HEK293 (cell line): ENCODE data around the gene RPL31.

Experiments used
- CTCF ChIA-PET: fragments of 350-600 bp; formaldehyde crosslinking; extraction: SDS; loops from one replicate; lab custom pipeline; 2021; ENCODE audit warnings: antibody characterized with exemption; lab: Yijun Ruan, JAX
- POLR2A ChIA-PET: fragments of 300-600 bp; formaldehyde crosslinking; extraction: SDS; loops from one replicate; lab custom pipeline; 2020; ENCODE audit warnings: antibody characterized with exemption, inconsistent platforms; lab: Yijun Ruan, JAX
- H3K27ac ChIP-seq: fragments of 200-500 bp; sonication (Bioruptor generic); 2 replicates; pipeline ENCODE4 v1.5.1; 2014; ENCODE audit warnings: low read depth, low read length, control low read depth, inconsistent platforms; ENCODE audit errors: extremely low read depth
- H3K36me3 ChIP-seq, 2 experiments: fragments of 200-500 bp in 1 of 2; sonication (Bioruptor generic) in 1 of 2; 1 replicate in 1 of 2; 2 replicates in 1 of 2; pipeline ENCODE4 v1.5.1; 2014 to 2017; ENCODE audit warnings: inconsistent platforms in 2 of 2, low read length in 2 of 2; ENCODE audit not compliant: control insufficient read depth in 2 of 2, insufficient read depth in 1 of 2
- H3K4me1 ChIP-seq: fragments of 200-500 bp; sonication (Bioruptor generic); 2 replicates; pipeline ENCODE4 v1.5.1; 2014; ENCODE audit warnings: mild to moderate bottlenecking, low read length, inconsistent platforms; ENCODE audit not compliant: control insufficient read depth, insufficient read depth
- H3K4me3 ChIP-seq: 2 replicates; pipeline ENCODE4 v1.5.1; 2011; ENCODE audit warnings: low read depth, mild to moderate bottlenecking, control low read depth, low read length, moderate library complexity
- H3K9me3 ChIP-seq: fragments of 200-500 bp; sonication (Bioruptor generic); 2 replicates; pipeline ENCODE4 v1.5.1; 2014; ENCODE audit warnings: low read depth, low read length, inconsistent platforms; ENCODE audit not compliant: control insufficient read depth, insufficient read depth
- FEZF1 ChIP-seq: fragments of 450-650 bp; formaldehyde crosslinking; IDR thresholded peaks from 2 replicates; pipeline ENCODE4 v1.5.1; 2016; ENCODE audit warnings: missing biosample characterization, missing genetic modification characterization
- KLF9 ChIP-seq: fragments of 450-650 bp; formaldehyde crosslinking; IDR thresholded peaks from 2 replicates; pipeline ENCODE4 v1.5.1; 2016; ENCODE audit warnings: missing biosample characterization, missing genetic modification characterization, low read depth
- REPIN1 ChIP-seq: fragments of 450-650 bp; formaldehyde crosslinking; IDR thresholded peaks from 2 replicates; pipeline ENCODE4 v1.5.1; 2017; ENCODE audit warnings: missing biosample characterization, missing genetic modification characterization, low read depth
- SETDB1 ChIP-seq: IDR thresholded peaks from one replicate; pipeline ENCODE4 v1.6.1; 2017; ENCODE audit warnings: mild to moderate bottlenecking, low read length, moderate library complexity, mixed read lengths; ENCODE audit not compliant: insufficient read length
- SP7 ChIP-seq: fragments of 450-650 bp; formaldehyde crosslinking; IDR thresholded peaks from 2 replicates; pipeline ENCODE4 v1.5.1; 2016; ENCODE audit warnings: missing biosample characterization, missing genetic modification characterization
- ZBTB20 ChIP-seq: fragments of 450-650 bp; formaldehyde crosslinking; IDR thresholded peaks from 2 replicates; pipeline ENCODE4 v1.5.1; 2016; ENCODE audit warnings: missing biosample characterization, missing genetic modification characterization
- ZBTB21 ChIP-seq: fragments of 450-650 bp; formaldehyde crosslinking; IDR thresholded peaks from 2 replicates; pipeline ENCODE4 v1.5.1; 2017; ENCODE audit warnings: missing biosample characterization, missing genetic modification characterization
- ZNF138 ChIP-seq: fragments of 450-650 bp; formaldehyde crosslinking; IDR thresholded peaks from 2 replicates; pipeline ENCODE4 v1.5.1; 2016; ENCODE audit warnings: missing biosample characterization, missing genetic modification characterization, borderline replicate concordance
- ZNF155 ChIP-seq: fragments of 450-650 bp; formaldehyde crosslinking; IDR thresholded peaks from 2 replicates; pipeline ENCODE4 v1.5.1; 2016; ENCODE audit warnings: missing biosample characterization, missing genetic modification characterization
- ZNF184 ChIP-seq: fragments of 450-650 bp; IDR thresholded peaks from 2 replicates; pipeline ENCODE4 v1.5.1; 2018; ENCODE audit warnings: missing biosample characterization, mild to moderate bottlenecking, missing genetic modification characterization
- ZNF214 ChIP-seq: fragments of 450-650 bp; formaldehyde crosslinking; IDR thresholded peaks from 2 replicates; pipeline ENCODE4 v1.5.1; 2017; ENCODE audit warnings: missing biosample characterization, mild to moderate bottlenecking, missing genetic modification characterization, borderline replicate concordance
- ZNF239 ChIP-seq: fragments of 450-650 bp; formaldehyde crosslinking; IDR thresholded peaks from 2 replicates; pipeline ENCODE4 v1.5.1; 2016; ENCODE audit warnings: missing biosample characterization, missing genetic modification characterization
- ZNF473 ChIP-seq: fragments of 450-650 bp; formaldehyde crosslinking; IDR thresholded peaks from 2 replicates; pipeline ENCODE4 v1.5.1; 2017; ENCODE audit warnings: missing biosample characterization, missing genetic modification characterization
- ZNF48 ChIP-seq: fragments of 450-650 bp; formaldehyde crosslinking; IDR thresholded peaks from 2 replicates; pipeline ENCODE4 v1.5.1; 2016; ENCODE audit warnings: missing biosample characterization, missing genetic modification characterization
- ZNF501 ChIP-seq: fragments of 450-650 bp; formaldehyde crosslinking; IDR thresholded peaks from 2 replicates; pipeline ENCODE4 v1.5.1; 2016; ENCODE audit warnings: missing biosample characterization, missing genetic modification characterization
- ZNF510 ChIP-seq: fragments of 450-650 bp; formaldehyde crosslinking; IDR thresholded peaks from 2 replicates; pipeline ENCODE4 v1.5.1; 2018; ENCODE audit warnings: mild to moderate bottlenecking, missing genetic modification characterization, missing biosample characterization; ENCODE audit not compliant: insufficient replicate concordance
- ZNF521 ChIP-seq: fragments of 450-650 bp; formaldehyde crosslinking; IDR thresholded peaks from 2 replicates; pipeline ENCODE4 v1.5.1; 2017; ENCODE audit warnings: missing biosample characterization, mild to moderate bottlenecking, missing genetic modification characterization
- ZNF529 ChIP-seq: fragments of 450-650 bp; formaldehyde crosslinking; IDR thresholded peaks from 2 replicates; pipeline ENCODE4 v1.5.1; 2017; ENCODE audit warnings: missing genetic modification characterization, missing biosample characterization; ENCODE audit not compliant: insufficient replicate concordance
- ZNF596 ChIP-seq: fragments of 450-650 bp; IDR thresholded peaks from 2 replicates; pipeline ENCODE4 v1.5.0; 2018; ENCODE audit warnings: missing biosample characterization, mild to moderate bottlenecking, missing genetic modification characterization, moderate library complexity
- ZNF792 ChIP-seq: fragments of 450-650 bp; formaldehyde crosslinking; IDR thresholded peaks from 2 replicates; pipeline ENCODE4 v1.5.1; 2016; ENCODE audit warnings: missing biosample characterization, missing genetic modification characterization
- ZSCAN16 ChIP-seq: fragments of 450-650 bp; formaldehyde crosslinking; IDR thresholded peaks from 2 replicates; pipeline ENCODE4 v1.5.1; 2016; ENCODE audit warnings: missing biosample characterization, missing genetic modification characterization
- TF ChIP-seq, protein P1 (sequence below): fragments of 450-650 bp; formaldehyde crosslinking; IDR thresholded peaks from 2 replicates; pipeline ENCODE4 v1.5.1; 2016; ENCODE audit warnings: missing biosample characterization, missing genetic modification characterization
- TF ChIP-seq, protein P2 (sequence below): fragments of 450-650 bp; formaldehyde crosslinking; IDR thresholded peaks from 2 replicates; pipeline ENCODE4 v1.5.1; 2016; ENCODE audit warnings: missing biosample characterization, missing genetic modification characterization

RPL31 gene

DNA sequence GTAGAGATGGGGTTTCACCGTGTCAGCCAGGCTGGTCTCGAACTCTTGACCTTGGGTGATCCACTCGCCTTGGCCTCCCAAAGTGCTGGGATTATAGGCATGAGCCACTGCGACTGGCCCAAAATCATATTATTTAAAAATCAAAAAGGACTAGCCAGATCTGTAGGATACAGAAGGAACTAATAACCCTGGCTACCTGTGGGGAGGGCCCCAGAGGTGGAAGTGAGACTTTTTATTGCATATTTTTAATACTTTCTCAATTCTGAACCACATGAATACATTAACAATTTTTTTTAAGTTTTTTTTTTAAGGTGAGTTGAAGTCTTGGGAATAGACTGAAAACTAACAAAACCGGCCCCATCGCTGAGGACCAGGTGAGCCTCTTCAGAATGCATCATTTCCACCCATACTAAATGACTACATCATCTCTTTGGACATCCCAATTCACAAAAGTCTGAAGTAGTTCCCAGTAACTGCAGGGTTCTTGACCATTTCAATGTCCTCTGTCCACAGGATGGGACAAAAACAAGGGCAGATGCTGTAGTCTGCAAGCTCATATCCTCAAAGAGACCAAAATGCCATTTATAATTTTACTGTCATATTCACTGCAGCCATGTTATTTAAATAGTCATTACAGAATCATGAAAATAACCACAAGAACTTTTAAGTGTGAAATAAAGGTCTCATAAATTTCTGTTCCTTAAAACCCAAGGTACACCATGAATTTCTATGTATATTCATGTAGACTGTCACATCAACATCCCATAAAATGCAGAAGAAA is 21.4 kb downstream of the RPL31 start:
- Histone ChIP-seq H3K4me3 (no peak overlapping the region), H3K36me3 (peaks cover 14 to 57% of the 10 kb centered on the region in 2 experiments), H3K4me1 (no peaks in the 10 kb centered on the region), H3K9me3 (no peaks in the 10 kb centered on the region)
- POLR2A ChIA-PET: no interaction called here
- TF ChIP-seq ZNF155 (tag by site-specific recombination): no peak
- TF ChIP-seq ZNF510: no peak
- TF ChIP-seq ZNF473 (tag by site-specific recombination): no peak
- TF ChIP-seq, all 188 proteins: peak for 0
- no peak overlapping the region for H3K27ac ChIP-seq
- CTCF ChIA-PET: no interaction called here

DNA sequence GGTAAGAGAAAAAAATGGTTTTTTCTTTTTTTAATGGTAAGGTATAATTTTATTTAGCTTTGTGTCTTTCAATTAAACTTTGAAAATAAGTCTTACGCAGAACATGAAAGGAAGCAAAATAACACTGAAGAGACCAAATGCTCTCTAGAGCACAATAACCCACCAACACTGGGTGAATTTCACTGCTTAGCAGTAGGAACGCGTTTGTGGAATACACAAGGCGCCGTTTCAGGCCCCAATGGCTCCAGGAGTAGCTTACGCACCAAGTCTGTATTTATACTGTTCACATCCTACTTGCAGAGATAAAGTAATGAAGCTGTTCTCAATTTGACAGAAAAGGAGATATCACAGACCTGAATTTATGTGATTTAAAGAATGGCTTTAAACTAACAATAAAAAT is 23.5 kb downstream of the RPL31 start:
- ChIA-PET POLR2A (no interaction called here), CTCF (interaction anchor here (0.6 to 2.4 kb wide), 4 partner anchors 13 to 379 kb away, joined by 3 to 9 read pairs (median 4); no protein-coding TSS in a partner anchor)
- Histone ChIP-seq H3K4me1 (no peaks in the 10 kb centered on the region), H3K36me3 (peaks cover 3 to 51% of the 10 kb centered on the region in 2 experiments; a peak in 2 of 3 replicates), H3K4me3 (no peak overlapping the region), H3K27ac (no peak overlapping the region), H3K9me3 (no peaks in the 10 kb centered on the region)
- TF ChIP-seq SP7 (tag by site-specific recombination) (no peak), ZBTB20 (tag by site-specific recombination) (no peak), ZNF48 (tag by site-specific recombination) (no peak)
- TF ChIP-seq, protein P1, sequence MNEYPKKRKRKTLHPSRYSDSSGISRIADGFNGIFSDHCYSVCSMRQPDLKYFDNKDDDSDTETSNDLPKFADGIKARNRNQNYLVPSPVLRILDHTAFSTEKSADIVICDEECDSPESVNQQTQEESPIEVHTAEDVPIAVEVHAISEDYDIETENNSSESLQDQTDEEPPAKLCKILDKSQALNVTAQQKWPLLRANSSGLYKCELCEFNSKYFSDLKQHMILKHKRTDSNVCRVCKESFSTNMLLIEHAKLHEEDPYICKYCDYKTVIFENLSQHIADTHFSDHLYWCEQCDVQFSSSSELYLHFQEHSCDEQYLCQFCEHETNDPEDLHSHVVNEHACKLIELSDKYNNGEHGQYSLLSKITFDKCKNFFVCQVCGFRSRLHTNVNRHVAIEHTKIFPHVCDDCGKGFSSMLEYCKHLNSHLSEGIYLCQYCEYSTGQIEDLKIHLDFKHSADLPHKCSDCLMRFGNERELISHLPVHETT (tag by site-specific recombination): no peak

DNA sequence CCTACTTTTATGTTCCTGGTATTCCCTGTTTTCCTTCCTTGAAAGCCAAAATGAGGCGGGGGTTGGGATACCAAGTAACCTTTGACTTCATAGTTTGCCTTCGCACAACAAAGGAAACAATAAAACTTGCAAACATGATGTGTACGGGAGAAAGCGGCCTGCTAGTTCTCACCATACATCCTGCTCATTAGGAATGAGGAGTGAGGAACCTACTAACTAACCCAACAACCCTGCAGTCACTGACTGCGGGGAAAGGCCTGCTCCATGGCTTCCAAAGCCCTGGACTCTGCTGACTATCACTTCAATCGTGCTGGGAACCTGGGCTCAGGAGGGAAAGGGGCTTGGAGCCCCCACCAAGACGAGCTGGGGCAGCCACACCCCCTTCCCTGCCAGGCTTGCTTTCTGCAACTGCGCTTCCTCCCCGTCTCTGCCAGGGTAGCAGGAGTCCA is 24.2 kb downstream of the RPL31 start:
- ChIA-PET POLR2A (no interaction called here), CTCF (interaction anchor here (0.7 to 2.4 kb wide), 2 partner anchors 14 to 163 kb away, joined by 3 to 9 read pairs; no protein-coding TSS in a partner anchor)
- Histone ChIP-seq H3K9me3 (no peaks in the 10 kb centered on the region), H3K4me1 (no peaks in the 10 kb centered on the region), H3K36me3 (peaks cover 3 to 48% of the 10 kb centered on the region in 2 experiments; a peak in 2 of 3 replicates), H3K4me3 (no peak overlapping the region), H3K27ac (no peak overlapping the region)
- TF ChIP-seq KLF9 (tag by site-specific recombination) (0 out of 2 replicates have a peak, but pooled peaks have one; percentile 22), ZBTB21 (tag by site-specific recombination) (no peak), ZNF521 (tag by site-specific recombination) (no peak), ZSCAN16 (no peak), ZNF596 (tag by site-specific recombination) (no peak), ZNF501 (tag by site-specific recombination) (no peak)

DNA sequence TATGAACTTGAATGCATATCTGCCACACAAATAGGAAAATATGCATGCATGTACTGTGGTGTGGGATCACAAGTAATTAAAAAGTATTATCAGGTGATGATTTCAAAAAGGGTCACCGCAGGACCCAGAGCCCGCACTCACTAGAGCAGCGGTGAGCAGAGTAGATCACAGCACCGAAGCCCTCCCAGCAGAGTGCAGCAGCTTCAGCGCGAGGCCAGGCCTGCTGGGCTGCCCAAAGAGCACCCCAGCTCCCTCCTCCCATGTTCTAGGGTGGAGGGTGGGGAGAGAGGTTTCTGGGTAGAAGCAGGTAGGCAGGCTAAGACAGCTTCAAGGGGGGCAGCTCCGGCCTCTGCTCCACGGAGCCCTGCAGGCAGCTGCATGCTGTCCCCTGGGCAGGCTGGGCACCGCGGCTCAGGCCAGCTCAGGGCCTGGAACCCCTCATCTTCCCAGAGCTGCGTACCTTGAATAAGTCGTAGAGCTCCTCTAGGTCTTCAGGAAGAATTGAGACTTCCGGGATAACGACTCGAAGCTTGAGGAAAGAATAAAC is 24.9 kb downstream of the RPL31 start:
- Histone ChIP-seq H3K4me3 (no peak overlapping the region), H3K36me3 (peaks cover 3 to 42% of the 10 kb centered on the region in 2 experiments; a peak in 2 of 3 replicates), H3K9me3 (no peaks in the 10 kb centered on the region), H3K27ac (no peak overlapping the region), H3K4me1 (no peaks in the 10 kb centered on the region)
- ChIA-PET CTCF (interaction anchor here (2.0 to 2.4 kb wide), 2 partner anchors 10 to 14 kb away, joined by 6 to 9 read pairs; no protein-coding TSS in a partner anchor), POLR2A (no interaction called here)
- TF ChIP-seq KLF9 (tag by site-specific recombination): no peak
- no peak for TF ChIP-seq ZNF184 (tag by site-specific recombination)
- TF ChIP-seq ZNF529: no peak
- no peak for TF ChIP-seq ZNF214 (tag by site-specific recombination)
- TF ChIP-seq, protein P2, sequence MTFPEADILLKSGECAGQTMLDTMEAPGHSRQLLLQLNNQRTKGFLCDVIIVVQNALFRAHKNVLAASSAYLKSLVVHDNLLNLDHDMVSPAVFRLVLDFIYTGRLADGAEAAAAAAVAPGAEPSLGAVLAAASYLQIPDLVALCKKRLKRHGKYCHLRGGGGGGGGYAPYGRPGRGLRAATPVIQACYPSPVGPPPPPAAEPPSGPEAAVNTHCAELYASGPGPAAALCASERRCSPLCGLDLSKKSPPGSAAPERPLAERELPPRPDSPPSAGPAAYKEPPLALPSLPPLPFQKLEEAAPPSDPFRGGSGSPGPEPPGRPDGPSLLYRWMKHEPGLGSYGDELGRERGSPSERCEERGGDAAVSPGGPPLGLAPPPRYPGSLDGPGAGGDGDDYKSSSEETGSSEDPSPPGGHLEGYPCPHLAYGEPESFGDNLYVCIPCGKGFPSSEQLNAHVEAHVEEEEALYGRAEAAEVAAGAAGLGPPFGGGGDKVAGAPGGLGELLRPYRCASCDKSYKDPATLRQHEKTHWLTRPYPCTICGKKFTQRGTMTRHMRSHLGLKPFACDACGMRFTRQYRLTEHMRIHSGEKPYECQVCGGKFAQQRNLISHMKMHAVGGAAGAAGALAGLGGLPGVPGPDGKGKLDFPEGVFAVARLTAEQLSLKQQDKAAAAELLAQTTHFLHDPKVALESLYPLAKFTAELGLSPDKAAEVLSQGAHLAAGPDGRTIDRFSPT (tag by site-specific recombination): no peak
- TF ChIP-seq ZNF138: no peak
- no peak for TF ChIP-seq ZNF792 (tag by site-specific recombination)
- no peak for TF ChIP-seq REPIN1
- TF ChIP-seq FEZF1 (tag by site-specific recombination): no peak
- TF ChIP-seq ZNF155 (tag by site-specific recombination): no peak
- no peak for TF ChIP-seq ZNF239 (tag by site-specific recombination)
- TF ChIP-seq SETDB1: no peak
